HFFc6 (cell line): ENCODE data around the gene RPP30. TPM values are rescaled to one million over a fixed set of nuclear protein-coding genes. Genes with fewer than 3 reads are reported as not detected.
A peak's percentile ranks its signal among the peaks of the same experiment; 100 is the strongest.

Source experiments
- DNase-seq: peaks from one replicate; pipeline ENCODE4 v3.0.0-alpha.2; 2018
- H3K27ac Mint-ChIP-seq: 2 replicates; pipeline ENCODE4 v1.8.0; 2020; ENCODE audit warnings: mild to moderate bottlenecking, mixed read lengths
- H3K27me3 Mint-ChIP-seq: 2 replicates; pipeline ENCODE4 v1.8.0; 2021; ENCODE audit warnings: mild to moderate bottlenecking, moderate library complexity, mixed read lengths; ENCODE audit not compliant: insufficient read depth
- H3K36me3 Mint-ChIP-seq: 2 replicates; pipeline ENCODE4 v1.8.0; 2021; ENCODE audit warnings: low read depth, mixed read lengths
- H3K4me1 Mint-ChIP-seq: 2 replicates; pipeline ENCODE4 v1.8.0; 2020; ENCODE audit warnings: low read depth, mixed read lengths
- H3K4me3 Mint-ChIP-seq: 2 replicates; pipeline ENCODE4 v1.8.0; 2020; ENCODE audit warnings: mild to moderate bottlenecking, moderate library complexity, mixed read lengths
- H3K9me3 Mint-ChIP-seq: 2 replicates; pipeline ENCODE4 v1.8.0; 2020; ENCODE audit warnings: mild to moderate bottlenecking, mixed read lengths
- total RNA-seq, 6 experiments: library from RNA; stranded (reverse); fragmentation: NEBNext Ultra II Directional; extraction: Animal tissue kit (Norgen Biotek cat#: 25700); gene quantifications; 2 replicates in 1 of 6; 3 replicates in 5 of 6; pipeline ENCODE4 v1.2.3, GENCODE V29; 2021
- TF ChIP-seq, protein P1 (sequence below): fragments of 200-600 bp; sonication (generic); IDR thresholded peaks from 2 replicates; pipeline ENCODE4 v1.5.0; 2021; ENCODE audit warnings: antibody characterized with exemption, mild to moderate bottlenecking

Gene RPP30
- total RNA-seq, 6 experiments from 2014 or later, result 31.2 to 48.3 (median 42.4) TPM

- no peaks in the 10 kb centered on the region for H3K9me3 Mint-ChIP-seq
These were observed 42.1 kb downstream of the RPP30 start for GRCh38 chr10:90913774-90914420.

GRCh38 chr10:90914992-90915765, 43.4 kb downstream of the RPP30 start:
- H3K4me1 Mint-ChIP-seq, result peaks cover 69% of the 10 kb centered on the region
- no peak overlapping the region for H3K27ac Mint-ChIP-seq
- no peaks in the 10 kb centered on the region for H3K9me3 Mint-ChIP-seq
- DNase-seq, result no peak
- peaks cover 34% of the 10 kb centered on the region for H3K36me3 Mint-ChIP-seq
- no peak overlapping the region for H3K4me3 Mint-ChIP-seq
- no peaks in the 10 kb centered on the region; the same call in 1 of the 2 replicates for H3K27me3 Mint-ChIP-seq
- TF ChIP-seq, protein P1, sequence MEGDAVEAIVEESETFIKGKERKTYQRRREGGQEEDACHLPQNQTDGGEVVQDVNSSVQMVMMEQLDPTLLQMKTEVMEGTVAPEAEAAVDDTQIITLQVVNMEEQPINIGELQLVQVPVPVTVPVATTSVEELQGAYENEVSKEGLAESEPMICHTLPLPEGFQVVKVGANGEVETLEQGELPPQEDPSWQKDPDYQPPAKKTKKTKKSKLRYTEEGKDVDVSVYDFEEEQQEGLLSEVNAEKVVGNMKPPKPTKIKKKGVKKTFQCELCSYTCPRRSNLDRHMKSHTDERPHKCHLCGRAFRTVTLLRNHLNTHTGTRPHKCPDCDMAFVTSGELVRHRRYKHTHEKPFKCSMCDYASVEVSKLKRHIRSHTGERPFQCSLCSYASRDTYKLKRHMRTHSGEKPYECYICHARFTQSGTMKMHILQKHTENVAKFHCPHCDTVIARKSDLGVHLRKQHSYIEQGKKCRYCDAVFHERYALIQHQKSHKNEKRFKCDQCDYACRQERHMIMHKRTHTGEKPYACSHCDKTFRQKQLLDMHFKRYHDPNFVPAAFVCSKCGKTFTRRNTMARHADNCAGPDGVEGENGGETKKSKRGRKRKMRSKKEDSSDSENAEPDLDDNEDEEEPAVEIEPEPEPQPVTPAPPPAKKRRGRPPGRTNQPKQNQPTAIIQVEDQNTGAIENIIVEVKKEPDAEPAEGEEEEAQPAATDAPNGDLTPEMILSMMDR, result no peak

More at GRCh38 chr10:90913774-90914420, 42.1 kb downstream of the RPP30 start:
- H3K4me1 Mint-ChIP-seq, result peaks cover 63% of the 10 kb centered on the region
- H3K36me3 Mint-ChIP-seq, result peaks cover 28% of the 10 kb centered on the region
- no peak overlapping the region for H3K4me3 Mint-ChIP-seq
- DNase-seq, result no peak
- no peaks in the 10 kb centered on the region; the same call in 1 of the 2 replicates for H3K27me3 Mint-ChIP-seq
- no peak overlapping the region for H3K27ac Mint-ChIP-seq
- TF ChIP-seq, protein P1, result no peak

GRCh38 chr10:90915766-90916075, 43.9 kb downstream of the RPP30 start:
- no peak overlapping the region for H3K27ac Mint-ChIP-seq
- H3K27me3 Mint-ChIP-seq, result no peaks in the 10 kb centered on the region; the same call in 1 of the 2 replicates
- no peaks in the 10 kb centered on the region for H3K9me3 Mint-ChIP-seq
- TF ChIP-seq, protein P1, result no peak
- H3K4me1 Mint-ChIP-seq, result peaks cover 73% of the 10 kb centered on the region
- no peak for DNase-seq
- peaks cover 35% of the 10 kb centered on the region for H3K36me3 Mint-ChIP-seq
- H3K4me3 Mint-ChIP-seq, result no peak overlapping the region

GRCh38 chr10:90916392-90917237, 44.8 kb downstream of the RPP30 start:
- Mint-ChIP-seq H3K36me3 (peaks cover 35% of the 10 kb centered on the region), H3K4me3 (no peak overlapping the region), H3K27me3 (no peaks in the 10 kb centered on the region; the same call in 1 of the 2 replicates), H3K9me3 (no peaks in the 10 kb centered on the region), H3K27ac (no peak overlapping the region), H3K4me1 (peaks cover 80% of the 10 kb centered on the region)
- TF ChIP-seq, protein P1, result no peak
- DNase-seq, result no peak

DNA sequence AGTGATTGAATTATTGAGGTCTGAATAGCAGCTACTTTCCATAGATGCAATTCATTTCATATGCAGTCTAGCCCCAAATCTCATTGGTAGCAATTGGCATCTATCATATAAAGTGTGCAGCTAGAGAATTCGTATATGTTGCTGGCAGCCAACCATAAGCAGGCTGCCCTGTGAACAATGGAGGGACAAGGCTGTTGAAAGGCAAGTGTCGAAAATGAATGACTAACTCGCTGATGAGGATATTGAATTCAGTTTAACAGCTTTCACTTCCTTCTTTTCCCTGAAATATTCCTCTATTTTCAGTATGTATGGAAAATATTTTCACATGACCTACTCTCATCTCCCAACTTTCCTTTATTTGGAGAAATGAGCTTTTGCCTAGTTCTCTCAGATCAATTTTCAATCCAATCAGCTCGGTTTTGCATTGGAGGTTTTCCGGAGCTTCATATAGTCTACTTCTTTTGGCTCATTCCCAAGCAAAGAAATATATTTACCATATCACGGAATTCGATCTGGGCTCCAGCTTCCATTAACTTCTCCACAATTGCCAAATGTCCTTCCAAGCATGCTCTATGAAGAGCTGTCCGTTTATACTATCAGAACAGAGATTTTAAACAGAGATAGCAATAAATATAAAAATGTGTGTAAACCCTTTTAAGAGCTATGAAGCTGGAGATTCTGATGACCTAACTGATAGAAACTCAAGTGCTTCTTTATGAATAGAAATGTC, 45.6 kb downstream of the RPP30 start:
- Mint-ChIP-seq H3K9me3 (no peaks in the 10 kb centered on the region), H3K27me3 (no peaks in the 10 kb centered on the region), H3K36me3 (peaks cover 34% of the 10 kb centered on the region), H3K4me1 (peaks cover 80% of the 10 kb centered on the region), H3K27ac (peak overlapping the region; percentile 34; the same call in 1 of the 2 replicates), H3K4me3 (peak overlapping the region; percentile 7; the same call in 1 of the 2 replicates)
- TF ChIP-seq, protein P1, result no peak
- DNase-seq, result peak; percentile 3
